HEK293T (cell line): ENCODE results near the gene CGN.

ENCODE experiments used
- FOXM1 ChIP-seq: fragments of 450-650 bp; IDR thresholded peaks from 2 replicates; pipeline ENCODE4 v1.6.1; 2017; ENCODE audit warnings: mild to moderate bottlenecking, borderline replicate concordance
- L3MBTL2 ChIP-seq: fragments of 450-650 bp; conservative IDR thresholded peaks from 2 replicates; pipeline ENCODE4 v1.6.1; 2016; ENCODE audit warnings: mild to moderate bottlenecking
- LEF1 ChIP-seq: fragments of 450-650 bp; IDR thresholded peaks from 2 replicates; pipeline ENCODE4 v1.6.1; 2017; ENCODE audit warnings: mild to moderate bottlenecking, borderline replicate concordance
- NFRKB ChIP-seq: fragments of 450-650 bp; IDR thresholded peaks from 2 replicates; pipeline ENCODE4 v1.6.1; 2016; ENCODE audit warnings: mild to moderate bottlenecking, moderate library complexity
- TARDBP ChIP-seq: fragments of 450-650 bp; IDR thresholded peaks from 2 replicates; pipeline ENCODE4 v1.6.1; 2016

- TF ChIP-seq TARDBP: no peak
- TF ChIP-seq FOXM1: no peak
- TF ChIP-seq NFRKB: no peak
- no peak for TF ChIP-seq L3MBTL2
- TF ChIP-seq LEF1: no peak
Measured at GRCh38 chr1:151547119-151547899, 36.1 kb downstream of the CGN start.
